SKM-1 (cell line): ENCODE measurements around the gene NOD2.

ENCODE experiments used
- DNase-seq: peaks from one replicate; lab custom pipeline; 2025; ENCODE audit not compliant: unreplicated experiment; lab: John Stamatoyannopoulos, UW

Gene NOD2

DNA sequence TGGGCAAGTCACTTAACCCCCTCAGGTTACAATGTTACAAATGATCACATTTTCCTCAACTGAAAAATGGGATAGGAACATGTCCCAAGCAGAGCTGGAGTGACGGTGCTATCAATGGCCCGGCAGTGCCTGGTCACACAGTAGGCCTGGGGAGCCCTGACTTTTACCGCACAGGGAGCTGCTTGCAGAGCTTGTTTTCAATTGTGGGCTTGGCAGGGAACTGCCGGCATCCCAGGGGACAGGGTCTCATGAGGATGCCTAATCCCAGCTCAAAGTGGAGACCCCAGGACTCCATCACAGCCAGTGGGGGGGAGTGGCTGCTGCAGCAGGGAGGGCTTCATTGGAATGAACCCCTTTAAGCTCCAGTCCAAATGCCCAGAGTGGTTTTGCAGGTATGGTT, 23.7 kb upstream of the NOD2 start:
- no peak for DNase-seq

DNA sequence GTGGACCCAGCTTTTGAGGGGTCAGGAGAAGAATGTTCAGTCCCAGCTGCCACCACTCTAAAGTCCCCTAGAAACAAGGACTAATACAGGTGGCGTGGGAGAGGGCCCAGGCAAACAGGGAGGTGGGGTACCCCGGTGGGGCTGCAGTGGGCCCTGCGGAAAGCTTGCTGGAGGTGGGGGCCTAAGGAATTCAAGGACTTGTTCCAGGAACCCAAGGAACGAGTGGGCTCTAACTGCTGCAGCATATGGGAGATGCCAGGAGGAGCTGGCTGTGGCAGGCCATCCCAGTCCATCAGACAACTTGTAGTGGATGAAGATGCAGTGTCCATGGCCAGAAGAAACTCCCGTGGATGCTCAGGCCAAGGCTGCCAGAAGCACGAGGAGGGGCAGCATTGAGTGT, 22.9 kb upstream of the NOD2 start:
- DNase-seq: no peak

DNA sequence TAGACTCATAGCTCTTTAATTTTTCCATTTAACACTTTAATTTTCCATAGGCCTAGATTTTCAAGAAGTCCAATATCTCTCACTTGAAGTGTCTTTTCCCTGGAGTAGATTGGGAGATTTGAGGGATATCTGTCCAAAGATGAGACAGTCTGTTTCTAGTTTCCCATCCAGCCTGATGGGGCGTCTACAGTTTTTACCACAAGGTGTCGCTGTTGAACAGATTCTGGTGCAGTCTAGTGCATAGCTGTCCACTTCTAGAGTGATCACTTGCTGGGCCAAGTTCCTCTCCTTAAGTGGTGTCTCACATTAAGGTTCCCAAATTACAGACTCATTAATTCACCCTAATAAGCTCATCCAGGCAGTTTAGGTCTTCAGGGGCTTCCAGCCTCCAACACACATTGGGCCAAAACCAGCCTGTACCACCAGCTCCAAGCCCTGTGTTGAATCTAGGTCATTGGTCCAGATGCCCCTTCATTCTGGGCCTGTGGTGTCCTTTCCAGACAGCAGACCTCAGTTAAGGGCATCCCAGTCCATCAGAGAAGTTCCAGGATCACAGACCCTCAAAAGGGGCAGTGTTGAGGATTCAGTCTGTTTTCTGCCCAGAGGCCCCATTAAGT, 21.7 kb upstream of the NOD2 start:
- peak; percentile 19 for DNase-seq

DNA sequence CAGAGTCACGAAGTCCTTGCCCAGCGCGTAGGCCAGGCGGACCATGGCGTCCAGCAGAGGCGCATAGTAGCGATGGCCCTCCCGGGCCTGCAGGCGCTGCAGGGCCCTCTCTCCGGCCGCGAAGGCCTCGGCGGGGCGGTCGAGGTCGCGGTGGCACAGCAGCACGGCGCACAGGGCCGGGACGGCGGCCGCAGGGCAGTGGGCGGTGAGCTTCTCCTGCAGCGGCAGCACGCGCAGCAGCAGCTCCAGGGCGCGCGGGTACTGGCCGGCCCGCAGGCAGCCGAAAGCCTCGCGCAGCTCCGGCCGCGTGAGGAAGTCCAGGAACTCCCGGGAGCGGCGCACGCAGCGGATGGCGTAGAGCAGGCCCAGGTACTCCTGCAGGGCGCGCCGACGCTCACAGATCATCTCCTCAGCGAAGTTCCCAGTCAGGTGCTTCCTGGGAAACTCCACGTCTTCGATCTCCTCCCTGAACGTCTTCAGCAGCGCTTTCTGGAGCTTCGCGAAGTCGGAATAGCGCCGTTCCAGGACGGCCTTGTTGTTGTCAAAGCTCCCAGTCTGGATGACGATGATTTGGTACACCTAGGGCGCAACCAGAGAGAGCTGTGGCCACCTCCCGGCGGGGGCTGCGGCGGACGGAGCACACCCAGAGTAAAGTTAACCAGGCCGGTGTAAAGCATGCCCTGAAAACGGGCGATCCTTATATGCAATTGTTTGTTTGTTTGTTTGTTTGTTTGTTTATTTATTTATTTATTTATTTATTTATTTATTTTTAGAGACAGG, 19.7 kb upstream of the NOD2 start:
- no peak for DNase-seq

DNA sequence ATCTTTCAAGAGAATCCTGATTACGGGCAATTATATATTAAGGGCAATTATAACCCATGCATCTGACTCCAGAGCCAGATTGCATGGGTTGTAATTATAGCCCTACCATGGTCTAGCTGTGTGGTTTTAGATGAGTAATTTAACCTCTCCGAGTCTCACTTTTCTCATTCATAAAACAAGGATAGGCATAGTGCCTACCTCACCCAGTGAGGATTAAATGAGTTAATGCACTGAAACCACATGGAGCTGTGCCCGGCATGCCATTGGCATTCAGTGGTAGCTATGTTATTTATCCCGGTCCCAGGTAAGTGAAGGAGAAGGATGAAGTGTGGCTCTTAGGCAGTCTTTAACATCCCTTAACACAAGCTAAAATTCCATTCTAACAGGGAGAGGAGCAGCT, 18.6 kb upstream of the NOD2 start:
- DNase-seq: no peak

DNA sequence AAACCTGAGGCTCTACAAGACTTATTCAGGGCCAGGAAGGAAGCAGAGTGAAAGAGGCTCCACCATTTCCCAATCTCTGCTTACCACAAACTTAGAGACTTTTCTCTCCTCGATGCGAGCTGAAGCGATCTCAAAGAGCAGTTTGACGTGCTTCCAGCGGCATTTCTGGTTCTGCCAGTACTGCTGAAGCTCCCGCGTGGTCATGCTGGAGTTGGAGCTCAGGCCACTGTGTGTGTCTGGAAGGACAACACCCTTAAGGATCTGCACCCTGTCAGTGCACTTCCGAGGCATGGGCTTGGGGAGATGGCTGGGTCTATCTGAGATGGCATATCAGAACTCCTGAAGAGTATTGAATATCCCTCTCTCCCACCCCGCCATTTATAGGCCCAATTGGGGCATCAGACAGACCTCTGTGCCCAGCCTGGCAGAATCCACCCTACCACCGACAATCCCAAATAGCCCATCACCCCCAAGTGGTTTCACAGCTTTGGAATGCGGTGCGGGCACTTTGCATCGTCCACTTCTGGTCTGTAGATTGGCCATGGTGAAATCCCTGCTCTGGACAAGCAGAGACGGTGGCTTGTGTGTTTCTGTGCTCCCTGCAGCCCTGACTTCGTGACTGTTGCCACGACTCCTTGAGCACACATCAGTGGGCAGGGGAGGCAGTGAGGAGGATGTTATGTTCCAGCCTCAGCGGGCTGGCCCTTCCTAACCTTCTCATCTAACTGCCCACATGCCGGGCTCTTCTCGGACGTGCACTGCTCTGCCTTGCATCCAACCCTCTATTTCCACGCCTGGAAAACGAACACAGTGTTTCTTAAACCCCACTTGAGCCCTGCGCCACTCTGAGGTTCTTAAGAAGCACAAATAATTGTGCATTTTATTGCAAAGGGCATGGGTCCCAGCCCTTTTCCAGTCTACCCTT, 17.5 kb upstream of the NOD2 start:
- no peak for DNase-seq

DNA sequence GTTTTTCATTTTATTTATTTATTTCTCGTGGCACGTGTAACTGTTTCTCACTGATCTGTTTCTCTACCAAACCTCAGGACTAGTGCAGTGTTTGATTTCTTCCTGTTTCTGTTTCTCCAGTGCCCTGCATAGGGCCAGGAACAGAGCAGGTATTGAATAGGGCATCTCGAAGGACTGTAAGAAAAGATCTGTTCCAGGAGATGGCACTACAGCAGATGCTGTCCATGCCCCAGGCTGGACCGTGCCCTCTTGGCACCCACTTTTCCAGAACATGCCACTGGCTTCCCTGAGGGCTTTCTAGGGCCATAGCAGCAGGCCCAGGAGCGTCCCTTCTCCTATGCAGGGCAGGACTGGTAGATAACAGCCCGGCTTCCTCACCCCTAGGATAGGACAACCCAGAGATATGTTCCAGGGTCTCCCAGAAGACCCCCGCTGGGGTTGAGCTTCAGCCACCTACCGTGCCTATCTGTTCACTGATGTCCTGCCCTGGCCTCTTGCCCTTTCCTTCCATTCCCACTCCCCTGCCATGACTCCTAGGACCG, 16.7 kb upstream of the NOD2 start:
- no peak for DNase-seq

DNA sequence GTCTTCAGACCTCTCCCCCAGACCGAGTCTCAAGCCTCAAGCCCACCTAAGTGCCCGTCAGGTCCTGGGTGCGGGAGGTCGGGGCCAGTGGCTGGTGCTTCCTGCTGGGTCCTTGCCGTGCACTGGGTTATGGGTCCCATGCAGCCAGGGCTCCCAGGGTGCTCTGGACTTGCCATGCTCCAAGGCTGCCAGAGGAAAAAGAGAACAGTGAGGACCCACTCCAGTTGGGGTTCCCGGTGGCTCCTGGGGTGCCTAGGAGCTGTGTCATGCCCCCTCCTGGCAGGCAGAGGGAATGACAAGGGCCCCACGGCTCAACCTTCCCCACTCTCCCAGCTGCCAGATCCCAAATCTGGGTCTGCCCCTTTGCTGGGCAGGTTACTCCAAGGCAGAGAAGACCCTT, 16.1 kb upstream of the NOD2 start:
- DNase-seq: no peak

DNA sequence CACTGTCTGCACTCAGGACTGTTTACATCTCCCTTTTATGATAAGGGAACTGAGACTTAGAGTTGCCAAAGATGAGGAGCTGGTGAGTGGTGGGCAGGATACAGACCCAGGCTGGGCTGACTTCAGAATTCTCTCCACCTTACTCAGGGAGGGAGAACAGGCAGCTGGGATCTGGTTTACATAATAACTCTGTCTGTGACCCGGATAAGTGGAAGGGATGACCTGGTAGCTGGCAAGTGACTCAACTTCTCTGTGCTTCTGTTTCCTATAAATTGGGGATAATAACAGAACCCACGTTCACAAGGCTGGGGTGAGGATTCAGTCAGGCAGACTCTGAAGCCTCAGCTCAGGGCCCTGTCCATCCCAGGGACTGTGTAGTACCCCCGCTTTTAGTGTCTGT, 14.9 kb upstream of the NOD2 start:
- no peak for DNase-seq

DNA sequence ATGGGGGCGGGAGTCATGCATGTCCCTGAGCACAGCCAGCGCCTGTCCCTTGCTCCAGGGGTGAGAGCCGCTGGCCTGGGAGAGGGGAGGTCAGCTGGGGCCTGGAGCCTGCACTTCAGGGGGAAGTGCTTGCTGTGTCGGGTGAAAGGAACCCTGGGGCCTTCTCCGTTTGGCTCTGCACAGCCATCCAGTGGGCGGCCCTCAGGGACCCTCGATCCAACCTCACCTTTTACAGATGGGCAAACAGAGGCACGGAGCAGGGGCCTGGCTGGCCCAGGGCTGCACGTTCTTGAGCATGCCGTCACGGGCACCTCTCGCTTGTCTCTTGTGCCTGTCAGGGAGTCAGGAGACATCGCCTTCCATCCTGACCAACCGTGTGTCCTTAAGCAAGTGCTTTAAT, 14.1 kb upstream of the NOD2 start:
- DNase-seq: no peak

DNA sequence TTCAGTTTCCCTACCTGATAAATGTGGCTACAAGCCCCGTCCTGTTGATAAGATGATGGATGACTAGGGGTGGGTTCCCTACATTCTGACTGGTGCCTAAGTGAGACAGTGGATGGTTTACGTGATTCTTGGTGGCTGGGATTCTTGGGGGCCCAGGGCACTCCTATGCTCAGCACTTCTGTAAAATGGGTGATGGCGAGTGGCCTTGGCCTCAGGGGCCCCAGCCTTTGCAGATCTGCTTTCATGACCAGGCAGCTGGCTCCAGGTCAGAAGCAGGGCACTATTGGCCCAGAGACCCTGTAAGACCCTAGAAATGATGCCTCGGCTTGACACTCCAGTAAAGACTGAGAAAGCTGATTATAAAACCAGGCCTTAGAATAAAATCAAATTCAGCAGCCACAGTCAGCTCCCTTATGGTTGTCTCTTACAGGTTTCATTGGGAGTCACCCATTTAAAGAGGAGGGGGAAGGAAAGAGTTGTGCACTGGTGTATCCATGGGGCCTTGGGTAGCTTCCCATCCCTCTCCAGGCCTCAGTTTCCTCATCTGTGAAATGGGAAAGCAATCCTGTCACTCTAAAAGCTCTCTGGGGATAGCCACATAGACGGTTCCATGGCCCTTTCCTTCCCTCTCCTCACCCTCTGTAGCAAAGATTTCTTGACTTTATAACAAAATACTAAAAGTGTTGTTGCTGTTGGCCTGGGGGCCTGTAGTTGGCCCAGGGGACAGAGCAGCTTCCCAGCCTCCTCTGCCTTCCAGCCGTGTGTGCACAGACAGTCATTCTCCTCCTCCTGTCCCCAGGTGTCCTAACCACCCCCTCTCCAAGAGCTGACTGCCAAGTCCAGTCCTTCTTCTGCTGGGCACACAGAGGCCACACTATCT, 13.5 kb upstream of the NOD2 start:
- no peak for DNase-seq

DNA sequence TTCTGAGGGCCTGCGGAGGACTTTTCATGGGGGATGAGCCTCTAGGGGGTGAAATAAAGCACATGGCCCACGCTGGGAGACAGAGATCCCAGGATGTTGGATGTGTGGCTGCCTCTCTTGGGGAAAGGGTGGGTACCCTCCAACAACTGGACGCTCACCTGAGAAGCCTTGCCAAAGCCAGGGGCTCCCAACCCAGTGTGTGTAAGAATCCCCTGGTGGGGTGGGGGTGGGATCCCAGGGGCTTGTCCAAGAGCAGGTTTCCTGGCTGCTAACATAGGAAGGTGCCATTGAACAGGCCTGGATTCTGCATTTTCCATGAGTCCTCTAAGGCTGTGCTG, 12.9 kb upstream of the NOD2 start:
- DNase-seq: no peak

DNA sequence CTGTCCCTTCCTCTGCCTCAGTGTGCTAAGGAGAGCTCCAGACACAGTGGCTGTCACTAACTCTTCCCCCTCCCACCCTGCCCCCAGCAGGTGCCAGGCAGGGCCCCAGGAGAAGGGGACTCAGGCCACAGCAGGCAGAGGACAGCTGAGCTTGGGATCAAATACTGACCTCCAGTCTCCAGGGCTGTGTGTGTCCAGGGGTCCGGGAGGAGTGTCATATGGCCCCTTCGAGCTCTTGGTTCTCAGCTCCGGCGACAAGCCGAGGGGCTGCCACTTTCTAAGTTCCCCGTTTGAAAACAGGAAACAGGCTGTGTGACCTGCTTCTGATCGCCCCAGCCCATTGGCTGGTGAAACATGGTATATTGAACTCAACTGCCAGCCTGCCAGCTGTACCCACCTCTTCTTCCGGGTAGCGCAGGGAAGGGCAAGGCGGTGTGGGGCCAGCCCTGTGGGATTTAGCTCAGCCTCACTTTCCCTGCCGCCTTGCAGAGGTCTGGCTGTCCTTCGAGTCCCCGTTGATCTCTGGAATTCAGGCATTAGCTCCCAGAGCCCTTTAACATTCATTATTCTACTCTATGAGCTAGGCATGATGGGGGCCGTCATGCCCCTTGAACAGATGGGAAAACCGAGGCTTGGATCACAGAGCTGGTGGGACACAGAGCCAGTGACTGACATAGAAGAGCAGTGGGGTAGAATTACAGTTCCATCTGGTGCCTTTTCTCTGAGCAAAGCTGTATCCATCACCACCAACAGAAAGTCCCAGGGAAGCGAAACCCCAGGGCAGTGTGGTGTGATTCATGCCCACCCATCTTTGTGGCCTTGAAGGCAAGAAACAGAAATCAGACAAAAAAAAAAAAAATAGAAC, 12.2 kb upstream of the NOD2 start, which contains the start of gene SNX20:
Gene SNX20, minus strand, starts transcription at position 292 of the 865 bp plus-strand sequence. CDS start 3,786 bp downstream, outside the sequence.
- no peak for DNase-seq

DNA sequence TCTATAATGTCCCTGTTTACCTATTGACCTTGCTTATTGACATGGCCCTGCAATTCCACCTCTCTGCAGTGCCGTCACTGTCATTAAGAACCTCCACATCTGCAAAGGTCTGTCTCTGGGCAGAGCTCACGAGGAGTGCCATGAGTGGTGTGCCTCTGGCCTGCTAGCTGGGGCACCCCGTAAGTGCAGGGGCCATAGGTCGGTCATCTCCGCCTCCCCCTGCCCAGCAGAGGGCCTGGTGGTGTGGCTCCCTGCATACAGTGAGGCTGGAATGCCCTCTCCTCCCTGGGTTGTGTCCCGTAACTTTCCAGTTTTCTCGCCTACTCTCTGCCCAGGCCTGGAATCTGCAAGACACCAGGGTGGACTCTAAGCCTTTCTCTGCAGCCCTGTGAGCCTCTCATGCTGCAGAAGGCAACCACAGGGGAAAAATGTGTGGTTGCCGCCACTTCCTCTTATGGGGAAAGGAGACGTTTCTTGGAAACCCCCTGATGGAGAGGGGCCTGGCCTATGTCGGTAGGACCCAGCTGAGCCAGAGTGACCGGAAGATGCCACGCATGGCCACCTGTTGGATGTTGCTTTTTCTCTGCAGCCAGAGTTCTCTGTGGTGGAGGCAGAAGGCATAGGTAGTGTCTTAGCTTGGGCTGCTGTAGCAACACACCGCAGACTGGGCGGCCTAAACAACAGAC, 9.6 kb upstream of the NOD2 start:
- peak; percentile 67 for DNase-seq

DNA sequence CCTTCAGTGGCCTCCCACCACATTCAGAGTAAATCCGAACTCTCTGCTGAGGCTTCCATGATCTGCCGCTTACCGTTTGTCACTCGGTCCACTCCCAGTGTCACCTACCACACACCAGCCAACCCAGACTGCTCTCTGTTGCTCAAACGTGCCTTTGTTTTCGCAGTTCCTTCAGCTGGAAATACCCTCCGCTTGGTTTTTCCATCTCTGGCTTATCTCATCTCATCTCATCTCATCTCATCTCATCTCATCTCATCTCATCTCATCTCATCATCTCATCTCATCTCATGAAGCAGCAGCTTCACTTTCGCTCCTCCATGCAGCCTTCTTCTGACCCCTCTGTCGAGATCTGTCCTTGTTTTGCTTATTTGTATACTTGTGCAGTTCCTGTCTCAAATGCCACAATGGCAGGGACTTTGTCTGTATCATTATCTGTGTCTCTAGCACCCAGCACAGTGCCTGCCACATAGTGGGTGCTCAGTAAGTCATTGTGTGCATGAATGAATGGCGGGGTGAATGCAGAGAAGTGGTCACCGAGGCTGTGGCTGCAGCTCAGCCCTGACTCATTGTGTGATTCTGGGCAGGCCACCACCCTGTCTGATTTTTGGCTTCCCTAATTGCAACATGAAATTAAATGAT, 8.5 kb upstream of the NOD2 start:
- peak; percentile 28 for DNase-seq

DNA sequence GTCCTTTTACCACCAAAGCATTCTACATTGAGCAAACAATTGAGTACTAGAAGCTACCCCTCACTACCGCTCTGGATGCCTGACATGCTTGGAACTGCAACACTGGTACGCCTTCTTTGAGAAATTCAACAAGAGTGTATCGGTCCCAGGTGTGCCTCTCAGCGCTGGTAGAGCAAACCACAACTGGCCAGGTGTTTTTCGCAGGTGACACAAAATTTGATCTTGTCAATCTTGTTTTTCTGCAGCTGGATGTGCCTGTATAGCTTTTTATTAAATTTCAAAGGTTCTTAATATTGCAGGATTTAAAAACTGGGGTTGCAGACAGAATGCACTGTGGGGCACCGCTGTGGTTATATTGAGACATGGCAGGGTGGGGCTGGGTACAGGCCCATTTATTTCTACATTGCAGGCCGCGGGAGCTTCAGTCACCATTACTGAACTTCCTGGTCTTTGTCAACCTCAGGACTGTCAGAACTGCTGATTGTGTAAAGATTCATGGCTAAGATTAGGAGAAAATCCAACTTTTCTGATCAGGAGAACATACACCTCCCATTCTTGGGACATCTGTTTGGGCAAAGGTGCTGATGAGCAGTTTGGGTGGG, 7.8 kb upstream of the NOD2 start:
- peak; percentile 49 for DNase-seq

DNA sequence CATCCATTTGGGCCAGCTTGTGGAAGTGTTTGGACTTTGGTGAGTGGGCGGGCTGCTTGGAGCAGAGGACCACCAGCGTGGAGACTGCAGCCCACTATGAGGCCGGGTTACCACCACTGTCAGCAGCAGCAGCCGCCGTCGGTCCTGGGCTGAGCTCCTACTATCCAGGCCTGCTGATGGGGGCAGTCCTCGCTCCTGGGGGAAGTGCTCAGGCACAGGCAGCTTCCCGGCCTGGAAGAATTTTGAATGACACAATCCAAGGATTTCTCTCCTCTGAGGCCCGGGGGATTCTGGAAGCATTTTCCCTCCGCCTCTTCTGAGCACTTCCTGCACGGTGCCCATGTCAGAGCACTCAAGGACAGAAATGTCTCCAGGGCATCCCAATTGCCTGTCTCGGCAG, 5.3 kb upstream of the NOD2 start:
- no peak for DNase-seq

DNA sequence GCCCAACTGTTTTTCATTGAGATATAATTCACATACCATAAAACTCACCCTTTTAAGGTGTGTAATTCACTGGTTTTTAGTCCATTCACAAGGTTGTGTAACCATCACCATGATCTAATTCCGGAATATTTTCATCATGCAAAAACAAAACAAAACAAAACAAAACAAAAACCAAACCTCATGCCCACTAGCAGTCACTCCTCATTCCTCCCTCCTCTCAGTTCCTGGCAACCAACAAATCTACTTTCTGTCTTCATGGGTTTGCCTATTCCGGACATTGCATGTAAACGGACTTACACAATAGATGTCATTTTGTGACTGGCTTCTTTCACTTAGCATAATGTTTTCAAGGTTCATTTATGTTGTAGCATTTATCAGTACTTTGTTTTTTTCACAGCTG, 4.5 kb upstream of the NOD2 start:
- DNase-seq: no peak
